OCI-LY7 (cell line): ENCODE measurements around the gene SPINK2. TPM values are rescaled to one million over a fixed set of nuclear protein-coding genes. Genes with fewer than 3 reads are reported as not detected.

Source experiments
- BruUV-seq: library from RNA; stranded (reverse); fragments of 400-500 nt; replicated peaks from 2 replicates; lab custom pipeline; 2021; lab: Mats Ljungman, UMichigan
- CTCF ChIA-PET: fragments of 300-600 bp; sonication (Branson Sonifier 250); formaldehyde crosslinking; loops from one replicate; lab custom pipeline; 2022; ENCODE audit warnings: antibody characterized with exemption; ENCODE audit not compliant: unreplicated experiment; lab: Charles Lee
- POLR2A ChIA-PET: fragments of 300-600 bp; sonication (Branson Sonifier 250); formaldehyde crosslinking; loops from one replicate; lab custom pipeline; 2022; ENCODE audit warnings: antibody characterized with exemption; lab: Charles Lee
- DNase-seq: peaks from one replicate; pipeline ENCODE4 v3.0.0-alpha.2; 2015; ENCODE audit warnings: low spot score
- H2AFZ ChIP-seq: fragments of 200-600 bp; sonication (generic), shearing (Covaris generic); 2 replicates; pipeline ENCODE4 v1.6.1; 2014; ENCODE audit warnings: mild to moderate bottlenecking, antibody characterized with exemption, low read length, moderate library complexity
- H3K27ac ChIP-seq: fragments of 200-600 bp; sonication (generic); 2 replicates; pipeline ENCODE4 v1.5.1; 2014; ENCODE audit warnings: mixed run types, low read depth, mild to moderate bottlenecking, moderate library complexity, low read length, inconsistent platforms; ENCODE audit not compliant: poor library complexity, severe bottlenecking
- H3K36me3 ChIP-seq: fragments of 200-600 bp; sonication (generic); 2 replicates; pipeline ENCODE4 v1.6.1; 2014; ENCODE audit warnings: mild to moderate bottlenecking, antibody characterized with exemption, low read length, moderate library complexity, mixed read lengths; ENCODE audit not compliant: insufficient read depth
- H3K4me1 ChIP-seq: fragments of 200-600 bp; sonication (generic); 2 replicates; pipeline ENCODE4 v1.5.1; 2014; ENCODE audit warnings: mild to moderate bottlenecking, low read length; ENCODE audit not compliant: insufficient read depth, poor library complexity, severe bottlenecking
- H3K4me2 ChIP-seq: fragments of 200-600 bp; sonication (generic); 2 replicates; pipeline ENCODE4 v1.6.1; 2014; ENCODE audit warnings: mild to moderate bottlenecking, low read length
- H3K4me3 ChIP-seq: fragments of 200-600 bp; sonication (generic); 2 replicates; pipeline ENCODE4 v1.5.1; 2014; ENCODE audit warnings: mild to moderate bottlenecking, low read depth, low read length; ENCODE audit not compliant: poor library complexity, severe bottlenecking
- H3K79me2 ChIP-seq: fragments of 200-600 bp; sonication (generic); 2 replicates; pipeline ENCODE4 v1.6.1; 2016; ENCODE audit warnings: low read depth, mild to moderate bottlenecking, low read length, moderate library complexity, mixed read lengths; ENCODE audit not compliant: insufficient read depth
- H3K9me2 ChIP-seq: fragments of 200-600 bp; sonication (generic); 2 replicates; pipeline ENCODE4 v1.6.1; 2016; ENCODE audit warnings: mild to moderate bottlenecking, low read length, mixed read lengths; ENCODE audit not compliant: insufficient read depth
- H3K9me3 ChIP-seq: fragments of 200-600 bp; sonication (generic); 2 replicates; pipeline ENCODE4 v1.6.1; 2014; ENCODE audit warnings: mild to moderate bottlenecking, mixed run types, low read length, mixed read lengths
- H4K20me1 ChIP-seq: fragments of 200-600 bp; sonication (generic); 2 replicates; pipeline ENCODE4 v1.6.1; 2014; ENCODE audit warnings: mild to moderate bottlenecking, antibody characterized with exemption, low read length, moderate library complexity, mixed read lengths; ENCODE audit not compliant: insufficient read depth
- EZH2phosphoT487 ChIP-seq: fragments of 200-600 bp; sonication (generic); IDR thresholded peaks from 2 replicates; pipeline ENCODE4 v1.6.1; 2018; ENCODE audit warnings: low read depth, borderline replicate concordance, mild to moderate bottlenecking, mixed run types, antibody characterized with exemption, low read length, moderate library complexity, mixed read lengths
- intact Hi-C: fragments of 100-400 bp; cut with micrococcal nuclease; formaldehyde crosslinking; loops from one replicate; pipeline ENCODE4 v1.10.0; 2022; ENCODE audit not compliant: unreplicated experiment
- total RNA-seq, 2 experiments: library from RNA; depleted of rRNA in 1 of 2; stranded (reverse); fragments of >200 nt in 1 of 2; shearing (Covaris generic) in 1 of 2; gene quantifications; 2 replicates each; pipeline ENCODE4 v1.2.3, GENCODE V29; 2014 to 2022
- TF ChIP-seq, protein P1 (sequence below): fragments of 200-600 bp; sonication (generic); conservative IDR thresholded peaks from 2 replicates; pipeline ENCODE4 v1.5.1; 2014; ENCODE audit warnings: mild to moderate bottlenecking, antibody characterized with exemption, low read length, moderate library complexity, mixed read lengths

SPINK2 gene
- total RNA-seq, 2 experiments from 2014 or later: 3.0 to 15.1 TPM

DNA sequence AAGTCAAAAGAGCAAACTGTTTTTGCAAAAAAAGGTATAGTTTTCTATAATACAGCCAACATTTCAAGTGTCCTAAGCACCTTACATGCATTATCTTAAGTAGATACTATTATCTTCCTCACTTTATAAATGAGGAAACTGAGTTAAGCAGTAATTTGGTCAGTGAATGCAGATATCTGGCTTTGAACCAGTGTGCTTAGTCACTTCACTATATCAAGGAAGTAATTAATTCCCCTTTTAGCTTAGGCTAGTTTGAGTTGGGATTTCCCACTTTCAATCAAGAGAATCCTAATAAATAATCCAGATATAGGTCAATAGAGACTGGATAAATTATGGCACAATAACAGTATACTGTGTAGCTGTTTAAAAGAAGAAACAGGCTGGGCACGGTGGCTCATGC is 14.8 kb downstream of the SPINK2 start:
- no TSS peak for BruUV-seq
- H2AFZ ChIP-seq: no peak overlapping the region
- intact Hi-C loops: no loop called here

DNA sequence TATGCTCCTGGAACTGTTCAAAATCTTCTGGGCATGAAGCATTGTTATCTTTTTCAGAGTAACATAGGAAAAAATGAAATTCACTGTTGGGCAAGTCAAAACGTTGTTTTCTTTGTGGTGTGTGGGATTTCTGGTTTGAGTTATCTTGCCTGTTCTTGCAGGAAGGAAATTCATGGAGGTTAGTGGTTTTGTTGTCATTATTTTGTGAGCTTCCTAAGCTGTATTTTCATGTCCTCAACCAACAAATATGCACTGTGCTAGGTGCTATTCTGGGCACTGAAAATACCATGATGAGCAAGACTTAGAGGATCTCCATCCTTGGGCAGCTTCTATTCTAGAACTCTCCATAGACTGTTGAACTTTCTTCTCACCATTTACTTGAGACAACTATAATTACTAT is 16.9 kb downstream of the SPINK2 start:
- TF ChIP-seq, protein P1, sequence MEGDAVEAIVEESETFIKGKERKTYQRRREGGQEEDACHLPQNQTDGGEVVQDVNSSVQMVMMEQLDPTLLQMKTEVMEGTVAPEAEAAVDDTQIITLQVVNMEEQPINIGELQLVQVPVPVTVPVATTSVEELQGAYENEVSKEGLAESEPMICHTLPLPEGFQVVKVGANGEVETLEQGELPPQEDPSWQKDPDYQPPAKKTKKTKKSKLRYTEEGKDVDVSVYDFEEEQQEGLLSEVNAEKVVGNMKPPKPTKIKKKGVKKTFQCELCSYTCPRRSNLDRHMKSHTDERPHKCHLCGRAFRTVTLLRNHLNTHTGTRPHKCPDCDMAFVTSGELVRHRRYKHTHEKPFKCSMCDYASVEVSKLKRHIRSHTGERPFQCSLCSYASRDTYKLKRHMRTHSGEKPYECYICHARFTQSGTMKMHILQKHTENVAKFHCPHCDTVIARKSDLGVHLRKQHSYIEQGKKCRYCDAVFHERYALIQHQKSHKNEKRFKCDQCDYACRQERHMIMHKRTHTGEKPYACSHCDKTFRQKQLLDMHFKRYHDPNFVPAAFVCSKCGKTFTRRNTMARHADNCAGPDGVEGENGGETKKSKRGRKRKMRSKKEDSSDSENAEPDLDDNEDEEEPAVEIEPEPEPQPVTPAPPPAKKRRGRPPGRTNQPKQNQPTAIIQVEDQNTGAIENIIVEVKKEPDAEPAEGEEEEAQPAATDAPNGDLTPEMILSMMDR: no peak
- no peak for TF ChIP-seq EZH2phosphoT487
- no peaks in the 10 kb centered on the region for H3K79me2 ChIP-seq
- intact Hi-C loops: loop anchor here (5.0 kb wide), 1 partner anchor 247 kb away; no protein-coding TSS in a partner anchor

More for the DNA sequence above, 14.8 kb downstream of the SPINK2 start:
- Histone ChIP-seq H3K27ac (no peak overlapping the region), H3K4me1 (peaks cover 10% of the 10 kb centered on the region), H3K9me3 (no peaks in the 10 kb centered on the region), H4K20me1 (no peaks in the 10 kb centered on the region), H3K79me2 (no peaks in the 10 kb centered on the region), H3K9me2 (no peaks in the 10 kb centered on the region), H3K4me3 (no peak overlapping the region), H3K4me2 (no peak overlapping the region), H3K36me3 (no peaks in the 10 kb centered on the region)
- TF ChIP-seq, protein P1: no peak
- TF ChIP-seq EZH2phosphoT487: no peak
- CTCF ChIA-PET: no interaction called here
- no peak for DNase-seq
- POLR2A ChIA-PET: interaction anchor here (1.0 kb wide), 1 partner anchor 30 kb away, joined by 5 read pairs; no protein-coding TSS in a partner anchor

DNA sequence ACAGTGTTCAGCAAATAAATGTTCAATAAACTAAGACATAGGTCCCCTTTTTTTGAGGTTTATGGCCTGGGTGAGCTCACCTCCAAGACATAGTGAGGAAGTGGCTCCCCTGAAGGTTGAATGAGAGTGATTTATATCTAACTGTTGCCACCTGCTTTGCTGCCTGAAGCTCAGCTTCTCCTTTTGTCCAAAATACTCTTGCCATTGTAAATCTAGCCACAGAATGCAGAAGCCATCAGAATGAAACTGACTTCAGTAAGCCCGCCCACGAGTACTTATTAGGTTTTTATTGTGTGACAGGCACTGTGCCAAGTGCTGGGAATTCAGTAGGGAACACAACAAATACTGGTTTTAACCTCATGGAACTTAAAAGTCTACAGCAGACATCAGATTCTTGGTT is 18.0 kb downstream of the SPINK2 start:
- H2AFZ ChIP-seq: peak overlapping the region; percentile 56
- peaks cover 19% of the 10 kb centered on the region for H3K4me1 ChIP-seq
- no peaks in the 10 kb centered on the region for H3K79me2 ChIP-seq
- no TSS peak for BruUV-seq
- peak overlapping the region; percentile 42 for H3K4me2 ChIP-seq
- intact Hi-C loops: loop anchor here (5.0 kb wide), 1 partner anchor 246 kb away; no protein-coding TSS in a partner anchor
- no peaks in the 10 kb centered on the region for H4K20me1 ChIP-seq
- TF ChIP-seq, protein P1: no peak
- TF ChIP-seq EZH2phosphoT487: no peak
- peak overlapping the region; percentile 44 for H3K27ac ChIP-seq
- H3K36me3 ChIP-seq: no peaks in the 10 kb centered on the region
- DNase-seq: peak; percentile 71
- no peaks in the 10 kb centered on the region for H3K9me3 ChIP-seq
- ChIA-PET CTCF (no interaction called here), POLR2A (interaction anchor here (0.9 to 1.9 kb wide), 6 partner anchors 12 to 175 kb away, joined by 3 to 8 read pairs (median 3); partner anchors contain the start of genes POLR2B and SPINK2)
- no peak overlapping the region for H3K4me3 ChIP-seq
- H3K9me2 ChIP-seq: no peaks in the 10 kb centered on the region

More for the DNA sequence above, 16.9 kb downstream of the SPINK2 start:
- H3K9me3 ChIP-seq: no peaks in the 10 kb centered on the region
- H3K4me1 ChIP-seq: peaks cover 14% of the 10 kb centered on the region
- no peak overlapping the region for H3K4me3 ChIP-seq
- no peaks in the 10 kb centered on the region for H4K20me1 ChIP-seq
- no peak for DNase-seq
- no peaks in the 10 kb centered on the region for H3K36me3 ChIP-seq
- ChIA-PET CTCF (no interaction called here), POLR2A (interaction anchor here (0.5 to 1.9 kb wide), 10 partner anchors 9 to 217 kb away, joined by 3 to 11 read pairs (median 4); partner anchors contain the start of gene SPINK2)
- BruUV-seq: no TSS peak
- no peak overlapping the region for H3K4me2 ChIP-seq
- no peak overlapping the region for H2AFZ ChIP-seq
- no peaks in the 10 kb centered on the region for H3K9me2 ChIP-seq
- no peak overlapping the region for H3K27ac ChIP-seq
